Smooth muscle cell (in vitro differentiated cells): ENCODE data around the gene USB1. TPM values are rescaled to one million over a fixed set of nuclear protein-coding genes. Genes with fewer than 3 reads are reported as not detected.

Experiments used
- DNase-seq: peaks from one replicate; lab custom pipeline; 2025; ENCODE audit not compliant: unreplicated experiment; lab: John Stamatoyannopoulos, UW
- H2AFZ ChIP-seq: fragments of 200-600 bp; sonication (generic); 2 replicates; pipeline ENCODE4 v1.6.0; 2016; ENCODE audit warnings: antibody characterized with exemption, low read depth, mild to moderate bottlenecking
- H3F3A ChIP-seq: fragments of 200-600 bp; sonication (generic); 2 replicates; pipeline ENCODE4 v1.6.0; 2017; ENCODE audit warnings: antibody characterized with exemption, low read depth
- H3K27ac ChIP-seq: fragments of 200-600 bp; sonication (generic); 2 replicates; pipeline ENCODE4 v1.5.1; 2016; ENCODE audit warnings: low read depth, mild to moderate bottlenecking
- H3K27me3 ChIP-seq: fragments of 200-600 bp; sonication (generic); 2 replicates; pipeline ENCODE4 v1.6.1; 2016; ENCODE audit warnings: low read depth, mild to moderate bottlenecking
- H3K36me3 ChIP-seq: fragments of 200-600 bp; sonication (generic); 2 replicates; pipeline ENCODE4 v1.5.1; 2016; ENCODE audit warnings: low read depth
- H3K4me1 ChIP-seq: fragments of 200-600 bp; sonication (generic); 2 replicates; pipeline ENCODE4 v1.5.1; 2016; ENCODE audit warnings: low read depth
- H3K4me2 ChIP-seq: fragments of 200-600 bp; sonication (generic); 2 replicates; pipeline ENCODE4 v1.6.0; 2016; ENCODE audit warnings: mild to moderate bottlenecking
- H3K4me3 ChIP-seq: fragments of 200-600 bp; sonication (generic); 2 replicates; pipeline ENCODE4 v1.5.1; 2016; ENCODE audit warnings: mild to moderate bottlenecking
- H3K79me2 ChIP-seq: fragments of 200-600 bp; sonication (generic); 2 replicates; pipeline ENCODE4 v1.6.0; 2016; ENCODE audit warnings: low read depth, mild to moderate bottlenecking
- H3K9ac ChIP-seq: fragments of 200-600 bp; sonication (generic); 2 replicates; pipeline ENCODE4 v1.6.0; 2016; ENCODE audit warnings: low read depth
- H3K9me3 ChIP-seq: fragments of 200-600 bp; sonication (generic); replicated peaks from 2 replicates; pipeline ENCODE4 v1.5.1; 2016; ENCODE audit warnings: low read depth
- H4K20me1 ChIP-seq: fragments of 200-600 bp; sonication (generic); 2 replicates; pipeline ENCODE4 v1.6.0; 2016; ENCODE audit warnings: low read depth
- CTCF ChIP-seq: fragments of 200-600 bp; sonication (generic); IDR thresholded peaks from 2 replicates; pipeline ENCODE4 v1.5.1; 2017; ENCODE audit warnings: borderline replicate concordance, mild to moderate bottlenecking, antibody characterized with exemption; ENCODE audit not compliant: insufficient read depth, poor library complexity, severe bottlenecking
- WGBS: methylation state at CpG from one replicate; pipeline ENCODE4 v1.1.7; 2016; ENCODE audit warnings: low lambda C conversion rate; 5-methylcytosine and 5-hydroxymethylcytosine counted together
- polyA plus RNA-seq: library from polyadenylated mRNA; unstranded; fragments of >200 nt; fragmentation: Nextera tagmentation; extraction: Ambion mirVana; gene quantifications from 2 replicates; pipeline ENCODE4 v1.2.1, GENCODE V29; 2016
- total RNA-seq: library from RNA; depleted of rRNA; stranded (reverse); fragments of >200 nt; gene quantifications from 2 replicates; pipeline ENCODE4 v1.2.3, GENCODE V29; 2014

The USB1 gene
- total and polyA plus RNA-seq, 2 experiments from 2014 or later: 26.9 to 56.6 TPM

- Histone ChIP-seq H3K79me2 (no peaks in the 10 kb centered on the region), H3K27ac (no peak overlapping the region), H3K9me3 (no peaks in the 10 kb centered on the region), H3K9ac (no peak overlapping the region), H3K27me3 (no peaks in the 10 kb centered on the region), H3K4me1 (no peaks in the 10 kb centered on the region), H3K4me3 (no peak overlapping the region), H2AFZ (no peak overlapping the region), H3F3A (no peaks in the 10 kb centered on the region), H3K4me2 (no peak overlapping the region), H3K36me3 (no peaks in the 10 kb centered on the region), H4K20me1 (no peaks in the 10 kb centered on the region)
- WGBS: 80% methylated on average over 8 of the region's 8 CpGs
- no peak for DNase-seq
- no peak for TF ChIP-seq CTCF
Measured at GRCh38 chr16:57957673-57958392, 43.4 kb upstream of the USB1 start.

GRCh38 chr16:57958544-57958943 is 42.7 kb upstream of the USB1 start:
- no peaks in the 10 kb centered on the region for H4K20me1 ChIP-seq
- no peaks in the 10 kb centered on the region for H3K27me3 ChIP-seq
- H3K27ac ChIP-seq: no peak overlapping the region
- no peak for TF ChIP-seq CTCF
- WGBS: 90% methylated on average over 2 of the region's 6 CpGs
- no peaks in the 10 kb centered on the region for H3K9me3 ChIP-seq
- H3F3A ChIP-seq: no peaks in the 10 kb centered on the region
- no peaks in the 10 kb centered on the region for H3K79me2 ChIP-seq
- H3K4me1 ChIP-seq: no peaks in the 10 kb centered on the region
- H3K4me3 ChIP-seq: no peak overlapping the region
- H3K36me3 ChIP-seq: no peaks in the 10 kb centered on the region
- H2AFZ ChIP-seq: no peak overlapping the region
- H3K9ac ChIP-seq: no peak overlapping the region
- no peak for DNase-seq
- no peak overlapping the region for H3K4me2 ChIP-seq

- TF ChIP-seq CTCF: no peak
- no peaks in the 10 kb centered on the region for H3K9me3 ChIP-seq
- H3K27me3 ChIP-seq: no peaks in the 10 kb centered on the region
- no peak overlapping the region for H3K4me3 ChIP-seq
- no peak overlapping the region for H3K27ac ChIP-seq
- DNase-seq: no peak
- no peak overlapping the region for H2AFZ ChIP-seq
- H4K20me1 ChIP-seq: no peaks in the 10 kb centered on the region
- no peaks in the 10 kb centered on the region for H3K4me1 ChIP-seq
- no peak overlapping the region for H3K9ac ChIP-seq
- H3F3A ChIP-seq: no peaks in the 10 kb centered on the region
- no peak overlapping the region for H3K4me2 ChIP-seq
- no peaks in the 10 kb centered on the region for H3K36me3 ChIP-seq
- WGBS: 79% methylated on average over 8 of the region's 8 CpGs
- no peaks in the 10 kb centered on the region for H3K79me2 ChIP-seq
Measured at GRCh38 chr16:57959121-57959520, 42.1 kb upstream of the USB1 start.

- DNase-seq: no peak
- no peaks in the 10 kb centered on the region for H3K36me3 ChIP-seq
- H3K9ac ChIP-seq: no peak overlapping the region
- no peaks in the 10 kb centered on the region for H3K27me3 ChIP-seq
- no peaks in the 10 kb centered on the region for H3K9me3 ChIP-seq
- no peaks in the 10 kb centered on the region for H3K4me1 ChIP-seq
- no peaks in the 10 kb centered on the region for H3F3A ChIP-seq
- no peak overlapping the region for H3K27ac ChIP-seq
- no peaks in the 10 kb centered on the region for H3K79me2 ChIP-seq
- TF ChIP-seq CTCF: no peak
- WGBS: 89% methylated on average over 11 of the region's 11 CpGs
- no peak overlapping the region for H2AFZ ChIP-seq
- H4K20me1 ChIP-seq: no peaks in the 10 kb centered on the region
- no peak overlapping the region for H3K4me3 ChIP-seq
- H3K4me2 ChIP-seq: no peak overlapping the region
Measured at GRCh38 chr16:57959804-57960203, 41.4 kb upstream of the USB1 start.
